ENCODE results near the gene HLA-B.
A peak's percentile ranks its signal among the peaks of the same experiment; 100 is the strongest.

Gene HLA-B

DNA sequence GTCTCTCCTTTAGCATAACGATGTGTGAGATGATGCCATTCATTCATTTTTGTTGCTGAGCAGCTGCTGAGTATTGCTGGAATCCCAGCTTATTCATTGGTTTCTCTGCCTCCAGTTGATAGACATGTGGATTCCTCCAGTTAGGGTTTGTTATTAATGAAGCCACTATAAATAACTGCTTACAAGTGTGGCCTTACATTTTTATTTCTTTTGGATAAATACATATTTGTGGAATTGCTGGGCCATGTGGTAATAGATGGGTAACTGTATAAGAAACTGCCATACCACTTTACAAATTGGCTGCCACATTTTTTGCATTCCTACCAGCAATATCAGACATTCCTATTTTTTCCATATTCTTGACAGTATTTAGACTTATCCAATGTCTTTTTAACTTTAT is 2.6 kb upstream of the HLA-B start:
- no peak overlapping the region for H3K4me3 ChIP-seq (replicated peaks; ENCODE audit: insufficient read depth, low read length)
- no peak overlapping the region for H3K27ac ChIP-seq (replicated peaks)
- TF ChIP-seq, protein P1, sequence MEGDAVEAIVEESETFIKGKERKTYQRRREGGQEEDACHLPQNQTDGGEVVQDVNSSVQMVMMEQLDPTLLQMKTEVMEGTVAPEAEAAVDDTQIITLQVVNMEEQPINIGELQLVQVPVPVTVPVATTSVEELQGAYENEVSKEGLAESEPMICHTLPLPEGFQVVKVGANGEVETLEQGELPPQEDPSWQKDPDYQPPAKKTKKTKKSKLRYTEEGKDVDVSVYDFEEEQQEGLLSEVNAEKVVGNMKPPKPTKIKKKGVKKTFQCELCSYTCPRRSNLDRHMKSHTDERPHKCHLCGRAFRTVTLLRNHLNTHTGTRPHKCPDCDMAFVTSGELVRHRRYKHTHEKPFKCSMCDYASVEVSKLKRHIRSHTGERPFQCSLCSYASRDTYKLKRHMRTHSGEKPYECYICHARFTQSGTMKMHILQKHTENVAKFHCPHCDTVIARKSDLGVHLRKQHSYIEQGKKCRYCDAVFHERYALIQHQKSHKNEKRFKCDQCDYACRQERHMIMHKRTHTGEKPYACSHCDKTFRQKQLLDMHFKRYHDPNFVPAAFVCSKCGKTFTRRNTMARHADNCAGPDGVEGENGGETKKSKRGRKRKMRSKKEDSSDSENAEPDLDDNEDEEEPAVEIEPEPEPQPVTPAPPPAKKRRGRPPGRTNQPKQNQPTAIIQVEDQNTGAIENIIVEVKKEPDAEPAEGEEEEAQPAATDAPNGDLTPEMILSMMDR (IDR thresholded peaks at IDR 0.05; ENCODE audit: insufficient read depth, low read length) = no peak
- no peak for DNase-seq (ENCODE audit: low read depth in 1 of 2, low spot score in 1 of 2)
- H3K27me3 ChIP-seq (ENCODE audit: insufficient read depth, poor library complexity, severe bottlenecking) = no peaks in the 10 kb centered on the region

DNA sequence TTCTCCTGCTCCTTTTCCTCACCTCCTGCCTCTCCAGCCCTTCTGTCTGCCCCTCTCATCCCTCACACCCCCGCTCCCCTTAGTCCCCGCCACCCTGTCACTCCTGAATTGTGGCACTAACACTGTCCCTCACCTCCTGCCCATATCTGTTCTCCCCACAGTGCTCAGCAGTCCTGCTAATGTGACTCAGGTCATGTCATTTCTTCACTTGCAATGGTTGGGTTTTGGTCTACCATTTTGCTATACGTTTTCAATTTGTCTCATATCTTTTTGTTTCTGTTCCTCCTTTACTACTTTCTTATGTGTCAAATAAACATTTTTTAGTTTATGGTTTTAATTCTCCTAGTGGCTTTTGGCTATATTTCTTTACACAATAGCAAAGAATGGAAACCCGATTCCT is 1.3 kb upstream of the HLA-B start:
- no peaks in the 10 kb centered on the region for H3K27me3 ChIP-seq (ENCODE audit: insufficient read depth, poor library complexity, severe bottlenecking)
- no peak overlapping the region for H3K4me3 ChIP-seq (replicated peaks; ENCODE audit: insufficient read depth, low read length)

DNA sequence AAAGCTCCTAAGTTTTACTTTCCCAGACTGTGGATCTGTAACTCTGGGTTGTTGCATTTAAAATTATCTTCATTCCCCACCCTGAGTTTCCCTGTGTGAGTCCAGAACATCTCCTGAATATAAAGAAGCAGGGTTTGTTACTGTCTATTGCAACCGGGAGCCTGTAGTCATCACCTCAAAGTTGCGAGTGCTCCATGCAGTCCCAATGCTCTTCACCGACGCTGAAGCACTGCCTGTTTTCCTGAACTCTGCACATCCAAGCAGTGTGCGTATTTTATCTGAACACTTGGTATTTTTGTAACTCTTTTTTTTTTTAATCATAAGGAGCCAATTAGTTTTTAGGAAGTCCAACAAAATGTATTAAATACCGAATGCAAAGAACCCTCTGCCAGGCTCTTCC is 907 bp upstream of the HLA-B start:
- no peak for DNase-seq (ENCODE audit: low read depth in 1 of 2, low spot score in 1 of 2)
- Histone ChIP-seq H3K4me3 (replicated peaks; ENCODE audit: insufficient read depth, low read length) (no peak overlapping the region), H3K27ac (replicated peaks) (no peak overlapping the region), H3K27me3 (ENCODE audit: insufficient read depth, poor library complexity, severe bottlenecking) (no peaks in the 10 kb centered on the region)
- TF ChIP-seq SPI1 (IDR thresholded peaks at IDR 0.05; ENCODE audit: borderline replicate concordance, low read depth) (no peak), POLR2AphosphoS5 (IDR thresholded peaks at IDR 0.05; ENCODE audit: low read depth) (no peak), GABPA (IDR thresholded peaks at IDR 0.05; ENCODE audit: low read depth) (no peak)
- TF ChIP-seq, protein P2, sequence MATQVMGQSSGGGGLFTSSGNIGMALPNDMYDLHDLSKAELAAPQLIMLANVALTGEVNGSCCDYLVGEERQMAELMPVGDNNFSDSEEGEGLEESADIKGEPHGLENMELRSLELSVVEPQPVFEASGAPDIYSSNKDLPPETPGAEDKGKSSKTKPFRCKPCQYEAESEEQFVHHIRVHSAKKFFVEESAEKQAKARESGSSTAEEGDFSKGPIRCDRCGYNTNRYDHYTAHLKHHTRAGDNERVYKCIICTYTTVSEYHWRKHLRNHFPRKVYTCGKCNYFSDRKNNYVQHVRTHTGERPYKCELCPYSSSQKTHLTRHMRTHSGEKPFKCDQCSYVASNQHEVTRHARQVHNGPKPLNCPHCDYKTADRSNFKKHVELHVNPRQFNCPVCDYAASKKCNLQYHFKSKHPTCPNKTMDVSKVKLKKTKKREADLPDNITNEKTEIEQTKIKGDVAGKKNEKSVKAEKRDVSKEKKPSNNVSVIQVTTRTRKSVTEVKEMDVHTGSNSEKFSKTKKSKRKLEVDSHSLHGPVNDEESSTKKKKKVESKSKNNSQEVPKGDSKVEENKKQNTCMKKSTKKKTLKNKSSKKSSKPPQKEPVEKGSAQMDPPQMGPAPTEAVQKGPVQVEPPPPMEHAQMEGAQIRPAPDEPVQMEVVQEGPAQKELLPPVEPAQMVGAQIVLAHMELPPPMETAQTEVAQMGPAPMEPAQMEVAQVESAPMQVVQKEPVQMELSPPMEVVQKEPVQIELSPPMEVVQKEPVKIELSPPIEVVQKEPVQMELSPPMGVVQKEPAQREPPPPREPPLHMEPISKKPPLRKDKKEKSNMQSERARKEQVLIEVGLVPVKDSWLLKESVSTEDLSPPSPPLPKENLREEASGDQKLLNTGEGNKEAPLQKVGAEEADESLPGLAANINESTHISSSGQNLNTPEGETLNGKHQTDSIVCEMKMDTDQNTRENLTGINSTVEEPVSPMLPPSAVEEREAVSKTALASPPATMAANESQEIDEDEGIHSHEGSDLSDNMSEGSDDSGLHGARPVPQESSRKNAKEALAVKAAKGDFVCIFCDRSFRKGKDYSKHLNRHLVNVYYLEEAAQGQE (IDR thresholded peaks at IDR 0.05; ENCODE audit: insufficient replicate concordance, low read depth) = no peak
- TF ChIP-seq, protein P1 (IDR thresholded peaks at IDR 0.05; ENCODE audit: insufficient read depth, low read length) = no peak

More for the DNA sequence above, 1.3 kb upstream of the HLA-B start:
- no peak for DNase-seq (ENCODE audit: low read depth in 1 of 2, low spot score in 1 of 2)
- no peak overlapping the region for H3K27ac ChIP-seq (replicated peaks)
- TF ChIP-seq SPI1 (IDR thresholded peaks at IDR 0.05; ENCODE audit: borderline replicate concordance, low read depth) = no peak
- no peak for TF ChIP-seq POLR2AphosphoS5 (IDR thresholded peaks at IDR 0.05; ENCODE audit: low read depth)
- TF ChIP-seq, protein P1 (IDR thresholded peaks at IDR 0.05; ENCODE audit: insufficient read depth, low read length) = no peak
- no peak for TF ChIP-seq GABPA (IDR thresholded peaks at IDR 0.05; ENCODE audit: low read depth)
- TF ChIP-seq, protein P2 (IDR thresholded peaks at IDR 0.05; ENCODE audit: insufficient replicate concordance, low read depth) = no peak

DNA sequence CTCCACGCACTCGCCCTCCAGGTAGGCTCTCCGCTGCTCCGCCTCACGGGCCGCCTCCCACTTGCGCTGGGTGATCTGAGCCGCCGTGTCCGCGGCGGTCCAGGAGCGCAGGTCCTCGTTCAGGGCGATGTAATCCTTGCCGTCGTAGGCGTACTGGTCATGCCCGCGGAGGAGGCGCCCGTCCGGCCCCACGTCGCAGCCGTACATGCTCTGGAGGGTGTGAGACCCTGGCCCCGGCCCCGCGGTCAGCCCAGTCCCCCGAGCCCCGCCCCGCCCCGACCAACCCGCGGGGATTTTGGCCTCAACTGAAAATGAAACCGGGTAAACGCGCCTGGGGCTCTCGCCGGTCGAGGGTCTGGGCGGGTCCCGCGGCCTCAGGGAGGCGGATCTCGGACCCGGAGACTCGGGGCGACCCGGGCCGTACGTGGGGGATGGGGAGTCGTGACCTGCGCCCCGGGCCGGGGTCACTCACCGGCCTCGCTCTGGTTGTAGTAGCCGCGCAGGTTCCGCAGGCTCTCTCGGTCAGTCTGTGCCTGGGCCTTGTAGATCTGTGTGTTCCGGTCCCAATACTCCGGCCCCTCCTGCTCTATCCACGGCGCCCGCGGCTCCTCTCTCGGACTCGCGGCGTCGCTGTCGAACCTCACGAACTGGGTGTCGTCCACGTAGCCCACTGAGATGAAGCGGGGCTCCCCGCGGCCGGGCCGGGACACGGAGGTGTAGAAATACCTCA is 598 bp downstream of the HLA-B start:
- Histone ChIP-seq H3K27ac (replicated peaks) (no peak overlapping the region), H3K4me3 (replicated peaks; ENCODE audit: insufficient read depth, low read length) (peak overlapping the region; percentile 62), H3K27me3 (ENCODE audit: insufficient read depth, poor library complexity, severe bottlenecking) (no peaks in the 10 kb centered on the region)
- DNase-seq (ENCODE audit: low read depth in 1 of 2, low spot score in 1 of 2) = peak in 1 of 2 experiments; percentile 21
- TF ChIP-seq, protein P1 (IDR thresholded peaks at IDR 0.05; ENCODE audit: insufficient read depth, low read length) = no peak
- TF ChIP-seq, protein P2 (IDR thresholded peaks at IDR 0.05; ENCODE audit: insufficient replicate concordance, low read depth) = no peak
- TF ChIP-seq GABPA (IDR thresholded peaks at IDR 0.05; ENCODE audit: low read depth) = no peak
